ENCODE measurements around the gene LMF1. TPM values are rescaled to one million over a fixed set of nuclear protein-coding genes. Genes with fewer than 3 reads are reported as not detected.

Gene LMF1
- total RNA-seq, 2 experiments from 2014 or later, result 17.0 to 31.4 TPM

- H3K4me2 ChIP-seq (ENCODE audit: low read length), result no peak overlapping the region
- H3K27ac ChIP-seq (ENCODE audit: low read depth, low read length, poor library complexity, severe bottlenecking), result no peak overlapping the region
- H3K4me3 ChIP-seq (ENCODE audit: low read depth, low read length, poor library complexity, severe bottlenecking), result no peak overlapping the region
- H3K4me1 ChIP-seq (ENCODE audit: insufficient read depth, low read length, poor library complexity, severe bottlenecking), result no peaks in the 10 kb centered on the region
- no TSS peak for BruUV-seq (replicated peaks)
- POLR2A ChIA-PET, result no interaction called here
- CTCF ChIA-PET (ENCODE audit: unreplicated experiment), result interaction anchor here (0.6 kb wide), 1 partner anchor 1244 kb away, joined by 3 read pairs; the partner anchor contains the start of gene TRAF7
- peaks cover 17% of the 10 kb centered on the region for H3K36me3 ChIP-seq (ENCODE audit: insufficient read depth, low read length)
- no peaks in the 10 kb centered on the region for H3K79me2 ChIP-seq (ENCODE audit: insufficient read depth, low read depth, low read length)
- H3K9me2 ChIP-seq (ENCODE audit: insufficient read depth, low read length), result no peaks in the 10 kb centered on the region
- H4K20me1 ChIP-seq (ENCODE audit: insufficient read depth, low read length), result no peaks in the 10 kb centered on the region
- no peak overlapping the region for H2AFZ ChIP-seq (ENCODE audit: low read length)
- TF ChIP-seq EZH2phosphoT487 (IDR thresholded peaks at IDR 0.05; ENCODE audit: borderline replicate concordance, low read depth, low read length) (no peak), CTCF (conservative IDR thresholded peaks at IDR 0.05; ENCODE audit: low read length) (no peak)
- intact Hi-C loops (cut with micrococcal nuclease; ENCODE audit: unreplicated experiment), result no loop called here
- H3K9me3 ChIP-seq (ENCODE audit: low read length), result no peaks in the 10 kb centered on the region
- DNase-seq (ENCODE audit: low spot score), result no peak
These were observed 59.0 kb downstream of the LMF1 start for GRCh38 chr16:911604-912321.

- BruUV-seq (replicated peaks), result no TSS peak
- H3K4me2 ChIP-seq (ENCODE audit: low read length), result no peak overlapping the region
- TF ChIP-seq CTCF (conservative IDR thresholded peaks at IDR 0.05; ENCODE audit: low read length), result no peak
- no peak for TF ChIP-seq EZH2phosphoT487 (IDR thresholded peaks at IDR 0.05; ENCODE audit: borderline replicate concordance, low read depth, low read length)
- intact Hi-C loops (cut with micrococcal nuclease; ENCODE audit: unreplicated experiment), result no loop called here
- ChIA-PET POLR2A (no interaction called here), CTCF (ENCODE audit: unreplicated experiment) (interaction anchor here (0.6 kb wide), 1 partner anchor 1244 kb away, joined by 3 read pairs; the partner anchor contains the start of gene TRAF7)
- no peaks in the 10 kb centered on the region for H3K79me2 ChIP-seq (ENCODE audit: insufficient read depth, low read depth, low read length)
- DNase-seq (ENCODE audit: low spot score), result no peak
- H3K36me3 ChIP-seq (ENCODE audit: insufficient read depth, low read length), result peaks cover 20% of the 10 kb centered on the region
- no peak overlapping the region for H2AFZ ChIP-seq (ENCODE audit: low read length)
- no peaks in the 10 kb centered on the region for H4K20me1 ChIP-seq (ENCODE audit: insufficient read depth, low read length)
- no peak overlapping the region for H3K27ac ChIP-seq (ENCODE audit: low read depth, low read length, poor library complexity, severe bottlenecking)
- no peaks in the 10 kb centered on the region for H3K4me1 ChIP-seq (ENCODE audit: insufficient read depth, low read length, poor library complexity, severe bottlenecking)
- H3K4me3 ChIP-seq (ENCODE audit: low read depth, low read length, poor library complexity, severe bottlenecking), result no peak overlapping the region
- H3K9me3 ChIP-seq (ENCODE audit: low read length), result no peaks in the 10 kb centered on the region
- H3K9me2 ChIP-seq (ENCODE audit: insufficient read depth, low read length), result no peaks in the 10 kb centered on the region
These were observed 59.7 kb downstream of the LMF1 start for GRCh38 chr16:911101-911500.

GRCh38 chr16:910181-910580 is 60.6 kb downstream of the LMF1 start:
- no peaks in the 10 kb centered on the region for H3K9me3 ChIP-seq (ENCODE audit: low read length)
- CTCF ChIA-PET (ENCODE audit: unreplicated experiment), result no interaction called here
- H3K79me2 ChIP-seq (ENCODE audit: insufficient read depth, low read depth, low read length), result no peaks in the 10 kb centered on the region
- H3K36me3 ChIP-seq (ENCODE audit: insufficient read depth, low read length), result peaks cover 20% of the 10 kb centered on the region
- POLR2A ChIA-PET, result no interaction called here
- TF ChIP-seq EZH2phosphoT487 (IDR thresholded peaks at IDR 0.05; ENCODE audit: borderline replicate concordance, low read depth, low read length) (no peak), CTCF (conservative IDR thresholded peaks at IDR 0.05; ENCODE audit: low read length) (no peak)
- H3K4me2 ChIP-seq (ENCODE audit: low read length), result no peak overlapping the region
- no peak overlapping the region for H3K4me3 ChIP-seq (ENCODE audit: low read depth, low read length, poor library complexity, severe bottlenecking)
- H2AFZ ChIP-seq (ENCODE audit: low read length), result no peak overlapping the region
- DNase-seq (ENCODE audit: low spot score), result no peak
- no peaks in the 10 kb centered on the region for H3K9me2 ChIP-seq (ENCODE audit: insufficient read depth, low read length)
- H3K4me1 ChIP-seq (ENCODE audit: insufficient read depth, low read length, poor library complexity, severe bottlenecking), result no peaks in the 10 kb centered on the region
- intact Hi-C loops (cut with micrococcal nuclease; ENCODE audit: unreplicated experiment), result no loop called here
- no peaks in the 10 kb centered on the region for H4K20me1 ChIP-seq (ENCODE audit: insufficient read depth, low read length)
- BruUV-seq (replicated peaks), result no TSS peak
- no peak overlapping the region for H3K27ac ChIP-seq (ENCODE audit: low read depth, low read length, poor library complexity, severe bottlenecking)

Data from OCI-LY7 (cell line).